Gastrocnemius medialis (tissue), 4 donors: ENCODE data around the gene EDN3.

Experiments used
- CTCF ChIP-seq, 5 experiments: fragments of 450-650 bp in 3 of 5; fragments of 200-600 bp in 2 of 5; sonication (generic) in 2 of 5; IDR thresholded peaks in 4 of 5; conservative IDR thresholded peaks in 1 of 5; 1 replicate in 4 of 5; 2 replicates in 1 of 5; pipeline ENCODE4 v1.5.1; 2016 to 2019; ENCODE audit warnings: antibody characterized with exemption in 5 of 5, mild to moderate bottlenecking in 3 of 5, moderate library complexity in 3 of 5
- POLR2A ChIP-seq, 2 donors: fragments of 450-650 bp; IDR thresholded peaks; one replicate each; pipeline ENCODE4 v1.6.1; 2017; ENCODE audit warnings: antibody characterized with exemption in 2 of 2, mild to moderate bottlenecking in 2 of 2, moderate library complexity in 2 of 2

- TF ChIP-seq CTCF (IDR thresholded peaks at IDR 0.05 in 4 of 5, conservative IDR thresholded peaks at IDR 0.05 in 1 of 5) (no peak), POLR2A (IDR thresholded peaks at IDR 0.05) (no peak)
Measured at GRCh38 chr20:59334651-59335300, 34.4 kb downstream of the EDN3 start.
